SU-DHL-6 (cell line): ENCODE results near the gene RNU1-3.
"Not testable (repeated sequence)": the region's sequence is repeated elsewhere in the genome, so short reads cannot be mapped to it uniquely, and the experiment has no call there.

Experiments used
- H2AFZ ChIP-seq: fragments of 200-600 bp; sonication (generic); 2 replicates; pipeline ENCODE4 v1.6.1; 2014; ENCODE audit warnings: low read depth, mild to moderate bottlenecking, moderate library complexity, mixed read lengths, antibody characterized with exemption, low read length; ENCODE audit not compliant: severe bottlenecking
- H3F3A ChIP-seq: fragments of 200-600 bp; shearing (Covaris generic); 2 replicates; pipeline ENCODE4 v1.6.0; 2016; ENCODE audit warnings: antibody characterized with exemption, mild to moderate bottlenecking; ENCODE audit not compliant: insufficient read depth
- H3K27ac ChIP-seq: fragments of 200-600 bp; sonication (generic); 2 replicates; pipeline ENCODE4 v1.5.1; 2016; ENCODE audit warnings: low read depth, mild to moderate bottlenecking, low read length, moderate library complexity, mixed read lengths
- H3K27me3 ChIP-seq: fragments of 200-600 bp; sonication (generic), shearing (Covaris generic); 2 replicates; pipeline ENCODE4 v1.6.0; 2014; ENCODE audit warnings: mild to moderate bottlenecking, low read length
- H3K36me3 ChIP-seq: fragments of 200-600 bp; sonication (generic); 2 replicates; pipeline ENCODE4 v1.6.1; 2014; ENCODE audit warnings: mild to moderate bottlenecking, low read length, mixed read lengths
- H3K4me2 ChIP-seq: fragments of 300-600, 200-600 bp; shearing (Covaris generic), sonication (generic); 2 replicates; pipeline ENCODE4 v1.6.0; 2014; ENCODE audit warnings: low read length, low read depth, mild to moderate bottlenecking; ENCODE audit not compliant: poor library complexity, severe bottlenecking
- H3K4me3 ChIP-seq: fragments of 200-600 bp; sonication (generic); 2 replicates; pipeline ENCODE4 v1.5.1; 2014; ENCODE audit warnings: antibody characterized with exemption, low read length, mild to moderate bottlenecking, mixed read lengths; ENCODE audit not compliant: insufficient read depth, poor library complexity, severe bottlenecking
- H3K79me2 ChIP-seq: fragments of 200-600 bp; sonication (generic); 2 replicates; pipeline ENCODE4 v1.6.1; 2014; ENCODE audit warnings: mild to moderate bottlenecking, low read length, moderate library complexity; ENCODE audit not compliant: insufficient read depth
- H3K9ac ChIP-seq: fragments of 200-600 bp; sonication (generic); 2 replicates; pipeline ENCODE4 v1.7.0; 2014; ENCODE audit warnings: mild to moderate bottlenecking, low read length
- H3K9me2 ChIP-seq: fragments of 200-600 bp; sonication (generic); replicated peaks from 2 replicates; pipeline ENCODE4 v1.6.1; 2014; ENCODE audit warnings: low read length; ENCODE audit not compliant: insufficient read depth
- H3K9me3 ChIP-seq: fragments of 200-600 bp; sonication (generic); 2 replicates; pipeline ENCODE4 v1.6.1; 2014; ENCODE audit warnings: low read length, mixed read lengths; ENCODE audit not compliant: insufficient read depth
- H4K20me1 ChIP-seq: fragments of 200-600 bp; sonication (generic); 2 replicates; pipeline ENCODE4 v1.6.1; 2014; ENCODE audit warnings: low read depth, mild to moderate bottlenecking, antibody characterized with exemption, low read length, moderate library complexity, mixed read lengths
- TF ChIP-seq, protein P1 (sequence below): fragments of 200-600 bp; sonication (generic); IDR thresholded peaks from one replicate; pipeline ENCODE4 v1.5.1; 2017; ENCODE audit warnings: antibody characterized with exemption, mild to moderate bottlenecking, low read length, moderate library complexity; ENCODE audit not compliant: insufficient read depth, poor library complexity, severe bottlenecking

The RNU1-3 gene

DNA sequence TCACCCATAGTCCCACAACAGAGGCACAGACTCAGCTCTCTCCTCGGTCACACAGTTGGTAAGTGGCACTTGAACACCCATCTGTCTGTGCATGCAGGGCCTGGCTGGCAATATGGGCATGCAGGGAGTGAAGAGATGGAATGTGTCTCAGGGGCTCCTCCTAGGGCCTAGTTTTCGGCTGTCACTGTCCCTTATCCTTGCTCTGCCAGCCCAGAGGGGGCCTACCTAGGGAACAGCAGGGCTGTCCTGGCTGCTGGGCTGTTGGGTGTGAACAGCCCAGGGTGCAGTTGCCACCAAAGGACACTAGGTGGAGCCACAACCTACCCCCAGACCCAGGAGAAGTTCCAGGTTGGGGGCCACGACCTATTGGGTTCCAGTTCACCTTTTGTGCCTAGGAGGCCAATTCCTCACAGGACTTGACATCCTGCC is 42.9 kb upstream of the RNU1-3 start:
- not testable (repeated sequence) for H3K4me2 ChIP-seq, H2AFZ ChIP-seq, H3K9me2 ChIP-seq, H3K9ac ChIP-seq, H3F3A ChIP-seq, H3K36me3 ChIP-seq, H4K20me1 ChIP-seq, H3K27me3 ChIP-seq, H3K79me2 ChIP-seq, H3K27ac ChIP-seq, H3K9me3 ChIP-seq, H3K4me3 ChIP-seq
- TF ChIP-seq, protein P1, sequence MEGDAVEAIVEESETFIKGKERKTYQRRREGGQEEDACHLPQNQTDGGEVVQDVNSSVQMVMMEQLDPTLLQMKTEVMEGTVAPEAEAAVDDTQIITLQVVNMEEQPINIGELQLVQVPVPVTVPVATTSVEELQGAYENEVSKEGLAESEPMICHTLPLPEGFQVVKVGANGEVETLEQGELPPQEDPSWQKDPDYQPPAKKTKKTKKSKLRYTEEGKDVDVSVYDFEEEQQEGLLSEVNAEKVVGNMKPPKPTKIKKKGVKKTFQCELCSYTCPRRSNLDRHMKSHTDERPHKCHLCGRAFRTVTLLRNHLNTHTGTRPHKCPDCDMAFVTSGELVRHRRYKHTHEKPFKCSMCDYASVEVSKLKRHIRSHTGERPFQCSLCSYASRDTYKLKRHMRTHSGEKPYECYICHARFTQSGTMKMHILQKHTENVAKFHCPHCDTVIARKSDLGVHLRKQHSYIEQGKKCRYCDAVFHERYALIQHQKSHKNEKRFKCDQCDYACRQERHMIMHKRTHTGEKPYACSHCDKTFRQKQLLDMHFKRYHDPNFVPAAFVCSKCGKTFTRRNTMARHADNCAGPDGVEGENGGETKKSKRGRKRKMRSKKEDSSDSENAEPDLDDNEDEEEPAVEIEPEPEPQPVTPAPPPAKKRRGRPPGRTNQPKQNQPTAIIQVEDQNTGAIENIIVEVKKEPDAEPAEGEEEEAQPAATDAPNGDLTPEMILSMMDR, result peak; percentile 13

DNA sequence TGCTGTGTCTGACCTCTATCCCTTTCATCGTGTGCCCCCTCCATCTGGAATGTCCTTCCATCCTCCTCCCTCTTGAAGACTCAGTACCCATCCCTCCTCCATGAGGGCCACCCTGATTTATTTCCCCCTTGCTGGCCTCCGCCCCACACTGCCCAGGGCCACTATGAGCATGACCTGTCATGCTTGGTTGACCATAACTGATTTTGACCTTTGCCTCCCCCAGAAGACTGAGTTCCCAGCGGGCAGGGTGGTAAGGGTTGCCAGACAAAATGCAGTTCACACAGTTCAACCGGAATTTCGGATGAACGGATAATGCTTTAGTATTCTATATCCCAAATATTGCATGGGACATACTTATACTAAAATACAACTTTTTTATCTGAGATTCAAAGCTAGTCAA is 42.0 kb upstream of the RNU1-3 start:
- not testable (repeated sequence) for H3K9ac ChIP-seq, H2AFZ ChIP-seq, H3K9me2 ChIP-seq, H4K20me1 ChIP-seq, H3K27ac ChIP-seq, H3K27me3 ChIP-seq, H3K9me3 ChIP-seq, H3K4me2 ChIP-seq, H3K36me3 ChIP-seq, H3F3A ChIP-seq, H3K79me2 ChIP-seq, H3K4me3 ChIP-seq

DNA sequence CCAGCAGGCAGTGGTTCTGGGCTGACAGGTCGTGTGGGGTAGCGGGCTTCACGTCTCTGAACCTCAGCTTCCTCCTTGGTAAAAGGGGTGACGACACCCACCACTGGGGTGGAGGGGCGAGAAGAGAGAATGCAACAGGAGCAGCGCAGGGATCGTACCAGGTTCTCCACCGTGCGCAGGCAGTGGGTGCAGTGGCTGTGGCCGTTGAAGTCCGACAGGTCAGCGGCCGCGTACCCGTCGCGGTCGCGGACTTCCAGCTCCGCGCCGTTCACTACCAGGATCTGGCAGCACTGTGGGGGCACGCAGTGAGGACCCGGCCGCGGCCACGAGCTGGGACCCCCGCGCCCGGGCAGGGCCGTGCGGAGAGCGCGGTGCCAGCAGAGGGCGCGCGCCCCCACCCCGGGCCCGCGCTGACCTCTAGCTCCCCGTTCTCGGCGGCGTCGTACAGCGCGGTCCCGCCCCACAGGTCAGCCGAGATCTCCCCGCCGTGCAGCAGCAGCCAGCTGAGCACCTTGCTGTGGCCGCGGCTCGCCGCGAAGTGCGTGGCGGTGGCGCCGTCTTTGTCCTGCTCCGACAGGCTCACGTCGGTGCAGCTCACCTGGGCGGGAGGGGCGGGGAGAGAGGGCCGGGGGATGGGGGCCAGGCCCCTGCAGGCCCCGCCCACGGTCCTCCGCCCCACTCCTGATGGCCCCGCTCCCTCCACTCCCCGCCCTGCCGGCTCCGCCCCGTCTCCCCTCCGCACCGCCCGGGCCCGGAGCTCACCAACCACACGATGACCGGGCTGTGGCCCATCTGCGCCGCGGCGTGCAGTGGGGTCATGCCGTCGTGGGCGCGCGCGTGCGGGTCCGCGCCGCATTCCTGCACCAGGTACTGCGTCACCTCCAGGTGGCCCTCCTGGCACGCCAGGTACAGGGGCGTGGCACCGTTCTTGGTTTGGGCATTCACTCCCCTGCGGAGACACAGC is 40.7 kb upstream of the RNU1-3 start:
- H3K27me3 ChIP-seq, H3K9ac ChIP-seq, H3K9me3 ChIP-seq, H3K4me2 ChIP-seq, H3K4me3 ChIP-seq, H3K27ac ChIP-seq, H3K79me2 ChIP-seq, H2AFZ ChIP-seq, H3K36me3 ChIP-seq, H4K20me1 ChIP-seq, H3F3A ChIP-seq, H3K9me2 ChIP-seq: not testable (repeated sequence)

DNA sequence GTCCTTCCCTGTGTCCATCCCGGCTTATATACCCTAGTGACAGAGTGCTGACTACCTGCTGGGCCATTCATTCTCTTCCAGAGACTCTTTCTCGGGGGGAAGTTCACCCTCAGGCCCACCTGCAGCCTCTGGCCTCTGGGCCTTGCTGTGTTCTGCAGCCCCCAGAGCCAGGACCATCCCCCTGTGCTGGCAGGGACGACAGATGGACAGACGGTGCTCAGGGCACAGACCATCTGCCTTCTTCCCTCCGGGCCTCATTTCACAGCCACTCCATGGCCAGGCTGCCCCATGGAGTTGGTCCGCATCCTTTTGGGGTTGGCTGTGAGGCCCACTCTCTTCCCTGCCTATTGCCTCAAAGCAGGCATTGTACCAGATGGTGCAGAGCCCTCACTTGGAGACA is 39.6 kb upstream of the RNU1-3 start:
- H3K4me3 ChIP-seq, H3K9ac ChIP-seq, H3K36me3 ChIP-seq, H3K4me2 ChIP-seq, H3K9me3 ChIP-seq, H3K27ac ChIP-seq, H3K79me2 ChIP-seq, H4K20me1 ChIP-seq, H2AFZ ChIP-seq, H3F3A ChIP-seq, H3K27me3 ChIP-seq, H3K9me2 ChIP-seq: not testable (repeated sequence)

DNA sequence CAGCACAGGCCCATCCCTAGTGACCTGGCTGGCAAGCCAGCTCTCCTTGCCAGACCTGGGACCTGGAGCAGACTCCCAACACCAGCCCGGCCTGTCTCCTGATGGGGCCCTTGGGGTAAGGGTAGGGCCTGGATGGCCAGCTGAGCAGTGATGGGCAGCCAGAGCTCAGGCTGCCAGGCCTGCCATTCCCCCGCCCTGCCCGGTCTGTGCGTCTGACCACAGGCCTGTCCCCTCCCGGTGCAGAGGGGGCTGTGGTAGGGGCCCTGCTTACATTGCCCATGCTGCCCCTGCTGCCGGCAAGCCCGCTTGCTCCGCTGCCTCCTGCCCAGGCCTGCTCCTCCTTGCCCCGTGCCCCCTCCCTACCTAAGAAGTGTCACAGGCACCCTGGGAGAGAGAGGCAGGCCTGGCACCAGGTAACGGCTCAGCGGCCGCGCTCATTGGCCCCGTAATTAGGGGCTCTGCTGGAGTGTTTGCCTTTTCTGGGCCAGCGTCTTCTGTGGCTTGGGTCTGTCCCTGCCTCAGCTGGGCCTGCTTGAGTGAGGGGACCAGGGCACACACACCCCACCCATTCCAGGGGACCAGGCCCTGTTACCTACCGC is 37.9 kb upstream of the RNU1-3 start:
- H3K4me3 ChIP-seq, H3K4me2 ChIP-seq, H2AFZ ChIP-seq, H3K27me3 ChIP-seq, H4K20me1 ChIP-seq, H3K79me2 ChIP-seq, H3F3A ChIP-seq, H3K9ac ChIP-seq, H3K27ac ChIP-seq, H3K9me3 ChIP-seq, H3K9me2 ChIP-seq, H3K36me3 ChIP-seq: not testable (repeated sequence)

DNA sequence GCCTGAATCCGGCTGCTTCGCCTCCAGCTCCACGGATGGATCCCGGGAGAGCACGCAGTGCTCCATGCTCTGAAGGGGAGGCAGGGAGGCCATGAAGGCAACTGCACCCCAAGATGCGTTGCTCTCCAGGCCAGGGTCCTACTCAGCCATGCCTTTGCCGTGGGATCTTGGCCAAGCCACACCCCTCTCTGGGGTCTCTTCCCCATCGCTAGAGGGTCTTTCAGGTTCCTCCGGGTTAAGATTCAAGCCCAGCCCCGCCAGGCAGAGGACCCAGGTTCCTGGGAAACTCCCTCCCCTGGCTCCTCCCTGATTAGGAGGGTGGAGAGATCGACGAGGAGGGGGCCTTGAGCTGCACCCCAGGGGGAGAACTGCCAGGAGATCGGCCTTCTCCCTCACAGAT is 37.3 kb upstream of the RNU1-3 start:
- not testable (repeated sequence) for H2AFZ ChIP-seq, H3K79me2 ChIP-seq, H3K36me3 ChIP-seq, H3K27me3 ChIP-seq, H3K4me3 ChIP-seq, H3K4me2 ChIP-seq, H3K27ac ChIP-seq, H3K9me2 ChIP-seq, H4K20me1 ChIP-seq, H3F3A ChIP-seq, H3K9ac ChIP-seq, H3K9me3 ChIP-seq

DNA sequence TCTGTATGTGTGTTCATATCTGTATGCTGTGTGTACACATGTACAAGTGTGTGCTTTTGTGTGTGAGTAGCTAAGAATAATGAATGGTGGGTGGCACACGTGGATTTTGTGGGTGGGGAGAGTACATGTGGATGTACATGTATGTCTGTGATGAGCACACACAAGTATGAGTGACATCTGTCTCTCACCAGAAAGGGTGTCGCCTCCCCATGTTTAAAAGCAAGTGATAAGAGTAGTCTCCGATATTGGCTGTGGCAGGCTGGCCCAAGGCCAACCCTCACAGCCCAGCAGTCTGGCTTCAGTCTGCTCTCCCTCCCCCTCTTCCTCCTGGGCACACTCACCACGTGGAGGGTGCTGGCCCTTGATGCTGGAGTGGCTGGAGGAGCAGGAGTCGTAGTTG is 36.9 kb upstream of the RNU1-3 start:
- not testable (repeated sequence) for H2AFZ ChIP-seq, H3F3A ChIP-seq, H3K36me3 ChIP-seq, H4K20me1 ChIP-seq, H3K4me3 ChIP-seq, H3K9ac ChIP-seq, H3K79me2 ChIP-seq, H3K27me3 ChIP-seq, H3K9me3 ChIP-seq, H3K4me2 ChIP-seq, H3K27ac ChIP-seq, H3K9me2 ChIP-seq
